GM12878 (cell line): ENCODE data around the gene SPRR2E. TPM values are rescaled to one million over a fixed set of nuclear protein-coding genes. Genes with fewer than 3 reads are reported as not detected.

Experiments
- ATAC-seq: fragments of 200-7000 bp; cut with Tn5 transposase; 3 replicates; pipeline ENCODE4 v1.9.1; 2020; ENCODE audit warnings: mild to moderate bottlenecking, moderate library complexity
- BruUV-seq: library from RNA; stranded (reverse); fragments of 400-500 nt; replicated peaks from 2 replicates; lab custom pipeline; 2021; lab: Mats Ljungman, UMichigan
- CTCF ChIA-PET: fragments of 300-600 bp; sonication (Branson Sonifier 250); formaldehyde crosslinking; extraction: SDS; loops from one replicate; lab custom pipeline; 2021; ENCODE audit warnings: inconsistent platforms; lab: Yijun Ruan, JAX
- POLR2A ChIA-PET: fragments of 350-600 bp; formaldehyde crosslinking; extraction: SDS; loops from one replicate; lab custom pipeline; 2021; ENCODE audit warnings: inconsistent platforms; lab: Charles Lee
- RAD21 ChIA-PET: fragments of 300-600 bp; sonication (Branson Sonifier 250); formaldehyde crosslinking; loops from one replicate; lab custom pipeline; 2023; ENCODE audit warnings: antibody characterized with exemption; ENCODE audit not compliant: unreplicated experiment; lab: Charles Lee
- SMC1A ChIA-PET: fragments of 300-600 bp; sonication (Branson Sonifier 250); formaldehyde crosslinking; loops from one replicate; lab custom pipeline; 2023; ENCODE audit not compliant: unreplicated experiment, uncharacterized antibody; lab: Charles Lee
- DNase-seq: peaks from one replicate; pipeline ENCODE4 v3.0.0-alpha.2; 2011; ENCODE audit warnings: low read depth, low spot score
- FAIRE-seq: peaks from 3 replicates; lab custom pipeline; 2011; peaks lifted over from hg19 to GRCh38; lab: Jason Lieb, UNC
- H2AFZ ChIP-seq: 2 replicates; pipeline ENCODE4 v1.6.0; 2011; ENCODE audit warnings: low read depth, low read length, control low read depth; ENCODE audit not compliant: control insufficient read depth
- H3K27ac ChIP-seq: 2 replicates; pipeline ENCODE4 v1.5.1; 2011; ENCODE audit warnings: control low read depth; ENCODE audit not compliant: control insufficient read depth, insufficient read depth
- H3K27me3 ChIP-seq, 2 experiments: replicated peaks in 1 of 2; 2 replicates each; pipeline versions ENCODE4 v1.6.0 to v1.6.1; 2011; ENCODE audit warnings: low read length in 1 of 2; ENCODE audit not compliant: control insufficient read depth in 2 of 2, insufficient read depth in 2 of 2
- H3K36me3 ChIP-seq, 2 experiments: 2 replicates each; pipeline ENCODE4 v1.5.1; 2011; ENCODE audit warnings: low read length in 1 of 2; ENCODE audit not compliant: control insufficient read depth in 2 of 2, insufficient read depth in 2 of 2
- H3K4me1 ChIP-seq: 2 replicates; pipeline ENCODE4 v1.6.1; 2011; ENCODE audit warnings: mild to moderate bottlenecking, low read length, moderate library complexity, mixed read lengths; ENCODE audit not compliant: control insufficient read depth, insufficient read depth
- H3K4me2 ChIP-seq: 2 replicates; pipeline ENCODE4 v1.6.0; 2011; ENCODE audit warnings: control low read depth; ENCODE audit not compliant: control insufficient read depth, insufficient read depth
- H3K4me3 ChIP-seq: fragments of 200-600 bp; sonication (generic); 2 replicates; pipeline ENCODE4 v1.5.1; 2016
- H3K79me2 ChIP-seq: 2 replicates; pipeline ENCODE4 v1.6.0; 2011; ENCODE audit warnings: low read length; ENCODE audit not compliant: control insufficient read depth, insufficient read depth
- H3K9ac ChIP-seq: 2 replicates; pipeline ENCODE4 v1.8.0; 2011; ENCODE audit warnings: low read length, control low read depth, mixed read lengths; ENCODE audit not compliant: control insufficient read depth, insufficient read depth
- H3K9me3 ChIP-seq: replicated peaks from 3 replicates; pipeline ENCODE4 v1.5.1; 2011; ENCODE audit warnings: mild to moderate bottlenecking, low read length; ENCODE audit not compliant: control insufficient read depth, insufficient read depth
- H4K20me1 ChIP-seq: 2 replicates; pipeline ENCODE4 v1.6.0; 2011; ENCODE audit not compliant: control insufficient read depth, insufficient read depth
- CBX3 ChIP-seq: fragments of 200-600 bp; sonication (generic); IDR thresholded peaks from 2 replicates; pipeline ENCODE4 v1.6.1; 2016; ENCODE audit warnings: low read depth, borderline replicate concordance
- ESRRA ChIP-seq: IDR thresholded peaks from 2 replicates; pipeline ENCODE4 v1.6.1; 2012; ENCODE audit warnings: mild to moderate bottlenecking, low read length, improper control_type of control experiment
- KAT2A ChIP-seq: conservative IDR thresholded peaks from 2 replicates; pipeline ENCODE4 v1.6.1; 2011; ENCODE audit warnings: low read depth, low read length; ENCODE audit not compliant: control insufficient read depth
- NFXL1 ChIP-seq: fragments of 450-650 bp; IDR thresholded peaks from 2 replicates; pipeline ENCODE4 v1.6.1; 2017; ENCODE audit warnings: antibody characterized with exemption, mild to moderate bottlenecking, borderline replicate concordance
- SRF ChIP-seq, 2 experiments: IDR thresholded peaks; 2 replicates each; pipeline ENCODE4 v1.6.1; 2011; ENCODE audit warnings: low read depth in 2 of 2, low read length in 2 of 2, mild to moderate bottlenecking in 1 of 2, moderate library complexity in 1 of 2
- WGBS: methylation state at CpG from one replicate; pipeline ENCODE4 v1.1.6; 2016; ENCODE audit warnings: low lambda C conversion rate; ENCODE audit not compliant: insufficient replicate concordance, insufficient coverage; ENCODE audit errors: missing lambda C conversion rate; 5-methylcytosine and 5-hydroxymethylcytosine counted together
- in situ Hi-C: fragments of 300-500 bp; cut with MboI; formaldehyde crosslinking; loops from 9 replicates; pipeline ENCODE4 v1.14.3; 2018; ENCODE audit warnings: mixed read lengths
- intact Hi-C: fragments of 100-400 bp; cut with micrococcal nuclease; formaldehyde crosslinking; loops from one replicate; pipeline ENCODE4 v1.14.2; 2022; ENCODE audit not compliant: unreplicated experiment
- polyA plus RNA-seq, 11 experiments: library from polyadenylated mRNA; depleted of rRNA in 4 of 11; unstranded in 6 of 11; stranded (reverse) in 5 of 11; fragments of >200 nt; fragmentation: Nextera tagmentation in 4 of 11; fragmentation: Illumina TruSeq in 1 of 11; extraction: Ambion mirVana in 4 of 11; extraction: Trizol in 1 of 11; gene quantifications; 1 replicate in 1 of 11; 2 replicates in 10 of 11; pipeline versions ENCODE4 v1.2.1 to v1.2.3, GENCODE V29; 2011 to 2016; ENCODE audit warnings: inconsistent platforms in 2 of 11, missing spikeins in 2 of 11, low read depth in 1 of 11
- total RNA-seq, 4 experiments: library from RNA; depleted of rRNA in 3 of 4; stranded (reverse); fragments of >200 nt in 3 of 4; fragmentation: Illumina TruSeq in 1 of 4; extraction: Trizol in 1 of 4; gene quantifications; 2 replicates each; pipeline versions ENCODE4 v1.2.1 to v1.2.3, GENCODE V29; 2013 to 2021
- TF ChIP-seq, protein P1 (sequence below): fragments of 450-650 bp; IDR thresholded peaks from 2 replicates; pipeline ENCODE4 v1.6.1; 2017; ENCODE audit warnings: low read depth, mild to moderate bottlenecking, moderate library complexity
- TF ChIP-seq, protein P2 (sequence below): fragments of 450-650 bp; IDR thresholded peaks from 2 replicates; pipeline ENCODE4 v1.6.1; 2017; ENCODE audit warnings: borderline replicate concordance
- TF ChIP-seq, protein P3 (sequence below): fragments of 450-650 bp; IDR thresholded peaks from 2 replicates; pipeline ENCODE4 v1.6.1; 2017; ENCODE audit warnings: mild to moderate bottlenecking, moderate library complexity

SPRR2E gene
- total and polyA plus RNA-seq, 10 of the 15 experiments (the other 5 are each of a cell fraction or from before 2014, with no cell fraction given): not detected

DNA sequence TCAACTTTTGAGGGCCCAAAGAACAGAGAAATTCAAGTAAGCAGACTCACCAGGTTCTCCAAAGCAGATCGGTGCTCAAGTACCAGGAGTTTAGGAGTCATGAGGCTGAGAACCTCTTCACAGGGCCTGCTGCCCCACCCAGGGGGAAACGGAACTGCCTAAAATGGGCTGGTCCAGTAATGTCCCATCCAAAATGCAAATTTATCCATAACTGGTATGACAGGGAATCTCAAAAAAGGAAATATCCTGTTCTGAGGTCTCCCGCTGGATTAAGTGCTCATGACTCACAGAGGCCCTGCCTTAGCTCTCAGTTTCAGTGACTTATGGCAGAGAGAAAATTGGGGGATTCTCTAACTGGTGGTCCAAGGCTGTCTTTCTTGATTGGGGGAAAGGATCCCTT lies 47.1 kb upstream of the SPRR2E start:
- no peak overlapping the region for H3K9ac ChIP-seq
- ChIA-PET CTCF (interaction anchor here (1.0 kb wide), 1 partner anchor 9 kb away, joined by 3 read pairs; the partner anchor contains the start of gene SPRR2G), POLR2A (interaction anchor here (1.3 kb wide), 1 partner anchor 9 kb away, joined by 3 read pairs; the partner anchor contains the start of gene SPRR2G), RAD21 (no interaction called here), SMC1A (interaction anchor here (0.7 to 1.3 kb wide), 2 partner anchors 16 to 18 kb away, joined by 3 read pairs; no protein-coding TSS in a partner anchor)
- no peak for DNase-seq
- FAIRE-seq: no peak
- ATAC-seq: no peak
- no TSS peak for BruUV-seq
- no peak overlapping the region for H3K4me2 ChIP-seq
- H3K79me2 ChIP-seq: no peaks in the 10 kb centered on the region
- no peaks in the 10 kb centered on the region for H3K9me3 ChIP-seq
- no peaks in the 10 kb centered on the region for H4K20me1 ChIP-seq
- WGBS: 61% methylated on average over 3 of the region's 3 CpGs
- no peak overlapping the region for H3K4me3 ChIP-seq
- no peaks in the 10 kb centered on the region for H3K4me1 ChIP-seq
- no peak overlapping the region for H3K27ac ChIP-seq
- TF ChIP-seq SRF (IDR thresholded peaks at IDR 0.05; ENCODE audit: low read depth in 2 of 2, low read length in 2 of 2) (peak in 1 of 2 experiments; percentile 84; a peak in 2 of 4 replicates), ESRRA (no peak)
- TF ChIP-seq, protein P1, sequence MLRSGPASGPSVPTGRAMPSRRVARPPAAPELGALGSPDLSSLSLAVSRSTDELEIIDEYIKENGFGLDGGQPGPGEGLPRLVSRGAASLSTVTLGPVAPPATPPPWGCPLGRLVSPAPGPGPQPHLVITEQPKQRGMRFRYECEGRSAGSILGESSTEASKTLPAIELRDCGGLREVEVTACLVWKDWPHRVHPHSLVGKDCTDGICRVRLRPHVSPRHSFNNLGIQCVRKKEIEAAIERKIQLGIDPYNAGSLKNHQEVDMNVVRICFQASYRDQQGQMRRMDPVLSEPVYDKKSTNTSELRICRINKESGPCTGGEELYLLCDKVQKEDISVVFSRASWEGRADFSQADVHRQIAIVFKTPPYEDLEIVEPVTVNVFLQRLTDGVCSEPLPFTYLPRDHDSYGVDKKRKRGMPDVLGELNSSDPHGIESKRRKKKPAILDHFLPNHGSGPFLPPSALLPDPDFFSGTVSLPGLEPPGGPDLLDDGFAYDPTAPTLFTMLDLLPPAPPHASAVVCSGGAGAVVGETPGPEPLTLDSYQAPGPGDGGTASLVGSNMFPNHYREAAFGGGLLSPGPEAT: no peak
- in situ Hi-C loops (no loop called here), intact Hi-C loops (no loop called here)
- no peaks in the 10 kb centered on the region for H3K27me3 ChIP-seq
- H2AFZ ChIP-seq: no peak overlapping the region
- H3K36me3 ChIP-seq: no peaks in the 10 kb centered on the region

DNA sequence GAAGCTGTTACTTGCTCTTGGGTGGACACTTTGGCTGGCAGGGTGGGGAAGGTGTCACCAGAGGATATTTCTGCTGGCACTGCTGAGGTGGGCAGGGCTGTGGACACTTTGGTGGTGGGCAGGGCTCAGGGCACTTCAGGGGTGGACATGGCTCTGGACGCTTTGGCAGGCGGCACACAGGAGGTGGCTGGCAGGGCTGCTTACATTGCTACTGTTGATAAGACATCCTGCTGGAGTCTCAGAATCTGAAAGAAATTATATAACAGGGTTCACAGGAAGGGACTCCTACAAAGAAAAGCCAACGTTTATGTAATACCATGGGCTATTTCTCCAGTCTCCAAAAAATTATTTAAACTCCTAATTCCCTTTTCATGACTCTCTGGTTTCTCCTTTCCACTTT lies 46.2 kb upstream of the SPRR2E start:
- Histone ChIP-seq H3K27ac (no peak overlapping the region), H3K9ac (no peak overlapping the region), H3K36me3 (no peaks in the 10 kb centered on the region), H3K4me2 (no peak overlapping the region), H2AFZ (no peak overlapping the region), H3K4me3 (no peak overlapping the region), H3K27me3 (no peaks in the 10 kb centered on the region), H3K9me3 (no peaks in the 10 kb centered on the region), H4K20me1 (no peaks in the 10 kb centered on the region), H3K4me1 (no peaks in the 10 kb centered on the region), H3K79me2 (no peaks in the 10 kb centered on the region)
- 69% methylated on average over 3 of the region's 3 CpGs for WGBS
- in situ Hi-C loops: no loop called here
- TF ChIP-seq KAT2A: no peak
- TF ChIP-seq, protein P2, sequence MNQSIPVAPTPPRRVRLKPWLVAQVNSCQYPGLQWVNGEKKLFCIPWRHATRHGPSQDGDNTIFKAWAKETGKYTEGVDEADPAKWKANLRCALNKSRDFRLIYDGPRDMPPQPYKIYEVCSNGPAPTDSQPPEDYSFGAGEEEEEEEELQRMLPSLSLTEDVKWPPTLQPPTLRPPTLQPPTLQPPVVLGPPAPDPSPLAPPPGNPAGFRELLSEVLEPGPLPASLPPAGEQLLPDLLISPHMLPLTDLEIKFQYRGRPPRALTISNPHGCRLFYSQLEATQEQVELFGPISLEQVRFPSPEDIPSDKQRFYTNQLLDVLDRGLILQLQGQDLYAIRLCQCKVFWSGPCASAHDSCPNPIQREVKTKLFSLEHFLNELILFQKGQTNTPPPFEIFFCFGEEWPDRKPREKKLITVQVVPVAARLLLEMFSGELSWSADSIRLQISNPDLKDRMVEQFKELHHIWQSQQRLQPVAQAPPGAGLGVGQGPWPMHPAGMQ: no peak
- no peak for TF ChIP-seq NFXL1
- TF ChIP-seq CBX3: no peak
- TF ChIP-seq, protein P3, sequence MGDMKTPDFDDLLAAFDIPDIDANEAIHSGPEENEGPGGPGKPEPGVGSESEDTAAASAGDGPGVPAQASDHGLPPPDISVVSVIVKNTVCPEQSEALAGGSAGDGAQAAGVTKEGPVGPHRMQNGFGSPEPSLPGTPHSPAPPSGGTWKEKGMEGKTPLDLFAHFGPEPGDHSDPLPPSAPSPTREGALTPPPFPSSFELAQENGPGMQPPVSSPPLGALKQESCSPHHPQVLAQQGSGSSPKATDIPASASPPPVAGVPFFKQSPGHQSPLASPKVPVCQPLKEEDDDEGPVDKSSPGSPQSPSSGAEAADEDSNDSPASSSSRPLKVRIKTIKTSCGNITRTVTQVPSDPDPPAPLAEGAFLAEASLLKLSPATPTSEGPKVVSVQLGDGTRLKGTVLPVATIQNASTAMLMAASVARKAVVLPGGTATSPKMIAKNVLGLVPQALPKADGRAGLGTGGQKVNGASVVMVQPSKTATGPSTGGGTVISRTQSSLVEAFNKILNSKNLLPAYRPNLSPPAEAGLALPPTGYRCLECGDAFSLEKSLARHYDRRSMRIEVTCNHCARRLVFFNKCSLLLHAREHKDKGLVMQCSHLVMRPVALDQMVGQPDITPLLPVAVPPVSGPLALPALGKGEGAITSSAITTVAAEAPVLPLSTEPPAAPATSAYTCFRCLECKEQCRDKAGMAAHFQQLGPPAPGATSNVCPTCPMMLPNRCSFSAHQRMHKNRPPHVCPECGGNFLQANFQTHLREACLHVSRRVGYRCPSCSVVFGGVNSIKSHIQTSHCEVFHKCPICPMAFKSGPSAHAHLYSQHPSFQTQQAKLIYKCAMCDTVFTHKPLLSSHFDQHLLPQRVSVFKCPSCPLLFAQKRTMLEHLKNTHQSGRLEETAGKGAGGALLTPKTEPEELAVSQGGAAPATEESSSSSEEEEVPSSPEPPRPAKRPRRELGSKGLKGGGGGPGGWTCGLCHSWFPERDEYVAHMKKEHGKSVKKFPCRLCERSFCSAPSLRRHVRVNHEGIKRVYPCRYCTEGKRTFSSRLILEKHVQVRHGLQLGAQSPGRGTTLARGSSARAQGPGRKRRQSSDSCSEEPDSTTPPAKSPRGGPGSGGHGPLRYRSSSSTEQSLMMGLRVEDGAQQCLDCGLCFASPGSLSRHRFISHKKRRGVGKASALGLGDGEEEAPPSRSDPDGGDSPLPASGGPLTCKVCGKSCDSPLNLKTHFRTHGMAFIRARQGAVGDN: no peak
- DNase-seq (no peak), FAIRE-seq (no peak), ATAC-seq (no peak)
- ChIA-PET POLR2A (no interaction called here), RAD21 (no interaction called here), SMC1A (interaction anchor here (1.1 to 1.3 kb wide), 3 partner anchors 9 to 52 kb away, joined by 3 to 4 read pairs (median 4); no protein-coding TSS in a partner anchor), CTCF (interaction anchor here (0.6 to 1.1 kb wide), 3 partner anchors 10 to 102 kb away, joined by 3 read pairs; partner anchors contain the start of gene SPRR2G)
- intact Hi-C loops: no loop called here
- BruUV-seq: no TSS peak
